GM12878 (cell line): ENCODE results near the gene ETF1.

Experiments used
- CUX1 ChIP-seq: IDR thresholded peaks from 2 replicates; pipeline ENCODE4 v1.6.1; 2012; ENCODE audit warnings: improper control_type of control experiment, low read depth, low read length; ENCODE audit not compliant: insufficient replicate concordance
- EGR1 ChIP-seq, 2 experiments: IDR thresholded peaks; 1 replicate in 1 of 2; 2 replicates in 1 of 2; pipeline ENCODE4 v1.6.1; 2011 to 2012; ENCODE audit warnings: low read depth in 2 of 2, low read length in 2 of 2, borderline replicate concordance in 1 of 2, mild to moderate bottlenecking in 1 of 2, moderate library complexity in 1 of 2
- SMC3 ChIP-seq: IDR thresholded peaks from 2 replicates; pipeline ENCODE4 v1.6.1; 2011; ENCODE audit warnings: low read length, improper control_type of control experiment, borderline replicate concordance
- SPI1 ChIP-seq: IDR thresholded peaks from 2 replicates; pipeline ENCODE4 v1.6.1; 2011; ENCODE audit warnings: low read depth, mild to moderate bottlenecking, low read length, moderate library complexity, borderline replicate concordance; ENCODE audit not compliant: insufficient read depth
- TAF1 ChIP-seq: IDR thresholded peaks from 2 replicates; pipeline ENCODE4 v1.6.1; 2011; ENCODE audit warnings: mild to moderate bottlenecking, low read depth, low read length, borderline replicate concordance
- TF ChIP-seq, protein P1 (sequence below), 3 experiments: IDR thresholded peaks in 2 of 3; conservative IDR thresholded peaks in 1 of 3; 2 replicates each; pipeline ENCODE4 v1.5.1; 2011; ENCODE audit warnings: low read depth in 3 of 3, low read length in 3 of 3, mild to moderate bottlenecking in 3 of 3, control low read depth in 2 of 3, moderate library complexity in 2 of 3, inconsistent platforms in 1 of 3, mixed read lengths in 1 of 3; ENCODE audit not compliant: control insufficient read depth in 2 of 3, insufficient read depth in 1 of 3; ENCODE audit errors: extremely low read depth in 1 of 3
- TF ChIP-seq, protein P2 (sequence below): IDR thresholded peaks from 2 replicates; pipeline ENCODE4 v1.6.1; 2012; ENCODE audit warnings: mild to moderate bottlenecking, low read depth, low read length
- TF ChIP-seq, protein P3 (sequence below): IDR thresholded peaks from 2 replicates; pipeline ENCODE4 v1.6.1; 2012; ENCODE audit warnings: low read depth, low read length, improper control_type of control experiment

- TF ChIP-seq, protein P1, sequence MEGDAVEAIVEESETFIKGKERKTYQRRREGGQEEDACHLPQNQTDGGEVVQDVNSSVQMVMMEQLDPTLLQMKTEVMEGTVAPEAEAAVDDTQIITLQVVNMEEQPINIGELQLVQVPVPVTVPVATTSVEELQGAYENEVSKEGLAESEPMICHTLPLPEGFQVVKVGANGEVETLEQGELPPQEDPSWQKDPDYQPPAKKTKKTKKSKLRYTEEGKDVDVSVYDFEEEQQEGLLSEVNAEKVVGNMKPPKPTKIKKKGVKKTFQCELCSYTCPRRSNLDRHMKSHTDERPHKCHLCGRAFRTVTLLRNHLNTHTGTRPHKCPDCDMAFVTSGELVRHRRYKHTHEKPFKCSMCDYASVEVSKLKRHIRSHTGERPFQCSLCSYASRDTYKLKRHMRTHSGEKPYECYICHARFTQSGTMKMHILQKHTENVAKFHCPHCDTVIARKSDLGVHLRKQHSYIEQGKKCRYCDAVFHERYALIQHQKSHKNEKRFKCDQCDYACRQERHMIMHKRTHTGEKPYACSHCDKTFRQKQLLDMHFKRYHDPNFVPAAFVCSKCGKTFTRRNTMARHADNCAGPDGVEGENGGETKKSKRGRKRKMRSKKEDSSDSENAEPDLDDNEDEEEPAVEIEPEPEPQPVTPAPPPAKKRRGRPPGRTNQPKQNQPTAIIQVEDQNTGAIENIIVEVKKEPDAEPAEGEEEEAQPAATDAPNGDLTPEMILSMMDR (IDR thresholded peaks at IDR 0.05 in 2 of 3, conservative IDR thresholded peaks at IDR 0.05 in 1 of 3; ENCODE audit: control insufficient read depth in 2 of 3, extremely low read depth in 1 of 3, insufficient read depth in 1 of 3, low read depth in 3 of 3, low read length in 3 of 3): no peak
- no peak for TF ChIP-seq SPI1
- TF ChIP-seq, protein P2, sequence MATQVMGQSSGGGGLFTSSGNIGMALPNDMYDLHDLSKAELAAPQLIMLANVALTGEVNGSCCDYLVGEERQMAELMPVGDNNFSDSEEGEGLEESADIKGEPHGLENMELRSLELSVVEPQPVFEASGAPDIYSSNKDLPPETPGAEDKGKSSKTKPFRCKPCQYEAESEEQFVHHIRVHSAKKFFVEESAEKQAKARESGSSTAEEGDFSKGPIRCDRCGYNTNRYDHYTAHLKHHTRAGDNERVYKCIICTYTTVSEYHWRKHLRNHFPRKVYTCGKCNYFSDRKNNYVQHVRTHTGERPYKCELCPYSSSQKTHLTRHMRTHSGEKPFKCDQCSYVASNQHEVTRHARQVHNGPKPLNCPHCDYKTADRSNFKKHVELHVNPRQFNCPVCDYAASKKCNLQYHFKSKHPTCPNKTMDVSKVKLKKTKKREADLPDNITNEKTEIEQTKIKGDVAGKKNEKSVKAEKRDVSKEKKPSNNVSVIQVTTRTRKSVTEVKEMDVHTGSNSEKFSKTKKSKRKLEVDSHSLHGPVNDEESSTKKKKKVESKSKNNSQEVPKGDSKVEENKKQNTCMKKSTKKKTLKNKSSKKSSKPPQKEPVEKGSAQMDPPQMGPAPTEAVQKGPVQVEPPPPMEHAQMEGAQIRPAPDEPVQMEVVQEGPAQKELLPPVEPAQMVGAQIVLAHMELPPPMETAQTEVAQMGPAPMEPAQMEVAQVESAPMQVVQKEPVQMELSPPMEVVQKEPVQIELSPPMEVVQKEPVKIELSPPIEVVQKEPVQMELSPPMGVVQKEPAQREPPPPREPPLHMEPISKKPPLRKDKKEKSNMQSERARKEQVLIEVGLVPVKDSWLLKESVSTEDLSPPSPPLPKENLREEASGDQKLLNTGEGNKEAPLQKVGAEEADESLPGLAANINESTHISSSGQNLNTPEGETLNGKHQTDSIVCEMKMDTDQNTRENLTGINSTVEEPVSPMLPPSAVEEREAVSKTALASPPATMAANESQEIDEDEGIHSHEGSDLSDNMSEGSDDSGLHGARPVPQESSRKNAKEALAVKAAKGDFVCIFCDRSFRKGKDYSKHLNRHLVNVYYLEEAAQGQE: no peak
- TF ChIP-seq TAF1: no peak
- TF ChIP-seq SMC3: no peak
- TF ChIP-seq, protein P3, sequence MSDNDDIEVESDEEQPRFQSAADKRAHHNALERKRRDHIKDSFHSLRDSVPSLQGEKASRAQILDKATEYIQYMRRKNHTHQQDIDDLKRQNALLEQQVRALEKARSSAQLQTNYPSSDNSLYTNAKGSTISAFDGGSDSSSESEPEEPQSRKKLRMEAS: no peak
- no peak for TF ChIP-seq CUX1
- TF ChIP-seq EGR1 (IDR thresholded peaks at IDR 0.05; ENCODE audit: borderline replicate concordance in 1 of 2, low read depth in 2 of 2, low read length in 2 of 2): no peak
These were observed 3.2 kb downstream of the ETF1 start for GRCh38 chr5:138539791-138540190.
